Peyer's patch (tissue), 4 donors: ENCODE measurements around the gene ZNF443.
A peak's percentile ranks its signal among the peaks of the same experiment; 100 is the strongest.

Source experiments
- CTCF ChIP-seq, 6 experiments: fragments of 450-650 bp in 4 of 6; fragments of 200-600 bp in 2 of 6; sonication (generic) in 1 of 6; IDR thresholded peaks; one replicate each; pipeline ENCODE4 v1.5.1; 2017 to 2019; ENCODE audit warnings: antibody characterized with exemption in 6 of 6, mild to moderate bottlenecking in 3 of 6, moderate library complexity in 1 of 6
- POLR2A ChIP-seq, 2 donors: fragments of 450-650 bp; IDR thresholded peaks; one replicate each; pipeline ENCODE4 v1.5.1; 2017; ENCODE audit warnings: antibody characterized with exemption in 2 of 2, mild to moderate bottlenecking in 2 of 2, moderate library complexity in 2 of 2

DNA sequence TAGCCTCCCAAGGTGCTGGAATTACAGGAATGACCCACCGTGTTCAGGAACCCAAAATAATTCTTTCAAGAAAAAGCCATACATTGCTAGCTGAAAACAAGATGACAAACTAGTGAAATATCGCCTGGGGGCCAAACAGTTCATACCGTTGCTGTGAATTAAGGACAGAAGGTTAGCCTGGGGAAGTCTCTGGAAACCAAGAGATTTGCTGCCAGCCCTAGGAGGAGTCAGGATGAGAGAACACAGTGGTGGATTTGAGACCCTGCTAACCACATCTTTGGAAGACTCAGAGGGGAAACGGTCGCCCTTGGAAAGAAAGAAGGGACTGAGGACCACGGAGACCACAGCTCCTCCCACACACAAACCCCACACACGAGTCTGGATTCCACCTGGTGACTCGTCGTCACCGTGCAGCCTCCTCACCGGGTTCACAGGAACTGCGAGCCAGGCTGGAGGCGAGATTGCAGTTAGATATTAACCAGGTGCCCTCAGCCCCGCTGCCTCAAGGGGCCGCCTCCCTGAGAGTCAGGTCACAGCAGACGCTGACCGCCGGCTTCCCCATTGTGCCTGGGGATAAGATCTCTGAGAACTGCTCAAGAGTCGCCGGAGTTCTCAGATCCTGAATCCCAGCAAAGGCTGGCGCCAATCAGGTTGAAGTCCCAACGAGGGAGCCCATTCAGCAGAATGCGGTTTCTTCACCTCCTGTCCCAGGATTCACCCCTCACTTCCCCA, 40.8 kb downstream of the ZNF443 start:
- peak in 1 of 6 experiments; percentile 14 for TF ChIP-seq CTCF (IDR thresholded peaks at IDR 0.05)
- peak; percentile 25 to 51 for TF ChIP-seq POLR2A (IDR thresholded peaks at IDR 0.05)
